HCT116 (cell line): Measurements from ENCODE around the gene CYB561A3. TPM values are rescaled to one million over a fixed set of nuclear protein-coding genes. Genes with fewer than 3 reads are reported as not detected.

Experiments
- ATAC-seq: fragments of 200-7000 bp; cut with Tn5 transposase; 2 replicates; pipeline ENCODE4 v1.9.1; 2020; ENCODE audit warnings: mild to moderate bottlenecking, moderate library complexity
- BruUV-seq: library from RNA; stranded (reverse); fragments of 400-500 nt; replicated peaks from 2 replicates; lab custom pipeline; 2021; lab: Mats Ljungman, UMichigan
- CTCF ChIA-PET: fragments of 300-600 bp; sonication (Branson Sonifier 250); formaldehyde crosslinking; loops from one replicate; lab custom pipeline; 2021; ENCODE audit warnings: antibody characterized with exemption; lab: Charles Lee
- POLR2A ChIA-PET: fragments of 300-600, 350-600 bp; sonication (Branson Sonifier 250); formaldehyde crosslinking; loops from one replicate; lab custom pipeline; 2021; ENCODE audit warnings: antibody characterized with exemption; lab: Charles Lee
- RAD21 ChIA-PET, 2 experiments: fragments of 300-600 bp; sonication (Branson Sonifier 250); formaldehyde crosslinking; loops; one replicate each; lab custom pipeline; 2023; ENCODE audit warnings: low total read pairs in 2 of 2; ENCODE audit not compliant: uncharacterized antibody in 2 of 2, unreplicated experiment in 2 of 2, low non-redundant PET in 1 of 2; lab: Charles Lee
- DNase-seq: peaks from one replicate; pipeline ENCODE4 v3.0.0-alpha.2; 2010; ENCODE audit warnings: low read depth, low spot score
- H2AFZ ChIP-seq: fragments of 200-600 bp; shearing (Covaris generic), sonication (generic); 2 replicates; pipeline ENCODE4 v1.6.1; 2017; ENCODE audit warnings: low read depth, mixed run types, mixed read lengths, antibody characterized with exemption, low read length; ENCODE audit not compliant: poor library complexity, severe bottlenecking
- H3K27ac ChIP-seq: 2 replicates; pipeline ENCODE4 v1.5.1; 2012; ENCODE audit warnings: low read depth, low read length
- H3K27me3 ChIP-seq: fragments of 200-600 bp; sonication (generic); 2 replicates; pipeline ENCODE4 v1.6.1; 2016; ENCODE audit warnings: mixed run types, low read length, mixed read lengths; ENCODE audit not compliant: insufficient read depth
- H3K36me3 ChIP-seq, 2 experiments: fragments of 200-500 bp in 1 of 2; fragments of 200-600 bp in 1 of 2; sonication (Bioruptor generic) in 1 of 2; sonication (generic) in 1 of 2; 2 replicates each; pipeline versions ENCODE4 v1.5.1 to v1.6.1; 2014 to 2016; ENCODE audit warnings: low read length in 2 of 2, inconsistent platforms in 1 of 2, mixed read lengths in 1 of 2, mixed run types in 1 of 2; ENCODE audit not compliant: insufficient read depth in 2 of 2, control insufficient read depth in 1 of 2
- H3K4me1 ChIP-seq, 2 experiments: fragments of 200-600 bp in 1 of 2; sonication (generic) in 1 of 2; 2 replicates each; pipeline versions ENCODE4 v1.5.1 to v1.6.1; 2012 to 2017; ENCODE audit warnings: low read length in 2 of 2, inconsistent platforms in 1 of 2, mild to moderate bottlenecking in 1 of 2, mixed read lengths in 1 of 2, mixed run types in 1 of 2, moderate library complexity in 1 of 2; ENCODE audit not compliant: insufficient read depth in 2 of 2, control insufficient read depth in 1 of 2
- H3K4me2 ChIP-seq: fragments of 200-600 bp; sonication (generic); 2 replicates; pipeline ENCODE4 v1.6.1; 2017; ENCODE audit warnings: mixed run types, low read length, mixed read lengths
- H3K4me3 ChIP-seq, 2 experiments: fragments of 200-600 bp in 1 of 2; sonication (generic) in 1 of 2; replicated peaks in 1 of 2; 2 replicates each; pipeline ENCODE4 v1.5.1; 2011 to 2016; ENCODE audit warnings: low read length in 2 of 2, control low read depth in 1 of 2, low read depth in 1 of 2, mild to moderate bottlenecking in 1 of 2, mixed read lengths in 1 of 2, mixed run types in 1 of 2
- H3K79me2 ChIP-seq: fragments of 200-600 bp; sonication (generic); 2 replicates; pipeline ENCODE4 v1.6.1; 2017; ENCODE audit warnings: mild to moderate bottlenecking, mixed run types, low read length, moderate library complexity, mixed read lengths; ENCODE audit not compliant: insufficient read depth
- H3K9ac ChIP-seq: fragments of 200-600 bp; sonication (generic); 2 replicates; pipeline ENCODE4 v1.6.1; 2016; ENCODE audit warnings: low read length, mixed read lengths
- H3K9me2 ChIP-seq: fragments of 200-600 bp; sonication (generic), shearing (Covaris generic); 2 replicates; pipeline ENCODE4 v1.6.1; 2017; ENCODE audit warnings: mixed run types, mild to moderate bottlenecking, moderate library complexity; ENCODE audit not compliant: insufficient read depth
- H3K9me3 ChIP-seq, 2 experiments: fragments of 200-500 bp in 1 of 2; fragments of 200-600 bp in 1 of 2; sonication (Bioruptor generic) in 1 of 2; sonication (generic) in 1 of 2; 2 replicates each; pipeline ENCODE4 v1.6.1; 2014 to 2017; ENCODE audit warnings: low read length in 2 of 2, mixed read lengths in 2 of 2, inconsistent platforms in 1 of 2, low read depth in 1 of 2, mild to moderate bottlenecking in 1 of 2, mixed run types in 1 of 2, moderate library complexity in 1 of 2; ENCODE audit not compliant: control insufficient read depth in 1 of 2, insufficient read depth in 1 of 2
- H4K20me1 ChIP-seq: fragments of 200-600 bp; sonication (generic), shearing (Covaris generic); 2 replicates; pipeline ENCODE4 v1.6.1; 2017; ENCODE audit warnings: mixed run types, mild to moderate bottlenecking, moderate library complexity; ENCODE audit not compliant: insufficient read depth
- ATF3 ChIP-seq: IDR thresholded peaks from 2 replicates; pipeline ENCODE4 v1.6.1; 2012
- CBX3 ChIP-seq: IDR thresholded peaks from 2 replicates; pipeline ENCODE4 v1.6.1; 2012; ENCODE audit warnings: low read depth
- CEBPB ChIP-seq: IDR thresholded peaks from 2 replicates; pipeline ENCODE4 v1.6.1; 2012; ENCODE audit warnings: low read depth
- CTCF ChIP-seq, 3 experiments: fragments of 200-600 bp in 1 of 3; sonication (generic) in 1 of 3; IDR thresholded peaks in 2 of 3; conservative IDR thresholded peaks in 1 of 3; 2 replicates each; pipeline ENCODE4 v1.5.1; 2012 to 2017; ENCODE audit warnings: low read depth in 2 of 3, low read length in 2 of 3, antibody characterized with exemption in 1 of 3, borderline replicate concordance in 1 of 3, control low read depth in 1 of 3, mild to moderate bottlenecking in 1 of 3, mixed read lengths in 1 of 3, mixed run types in 1 of 3, moderate library complexity in 1 of 3; ENCODE audit not compliant: insufficient read depth in 1 of 3
- EGR1 ChIP-seq: IDR thresholded peaks from 2 replicates; pipeline ENCODE4 v1.6.1; 2012; ENCODE audit warnings: low read depth
- ELF1 ChIP-seq: IDR thresholded peaks from 2 replicates; pipeline ENCODE4 v1.6.1; 2012; ENCODE audit warnings: low read depth, borderline replicate concordance
- EZH2 ChIP-seq: fragments of 200-600 bp; sonication (generic); IDR thresholded peaks from 2 replicates; pipeline ENCODE4 v1.6.1; 2017; ENCODE audit warnings: antibody characterized with exemption, mixed run types
- POLR2A ChIP-seq: IDR thresholded peaks from 2 replicates; pipeline ENCODE4 v1.7.0; 2011; ENCODE audit warnings: borderline replicate concordance; ENCODE audit not compliant: insufficient read depth, insufficient read length; ENCODE audit errors: extremely low read depth
- RAD21 ChIP-seq: IDR thresholded peaks from 2 replicates; pipeline ENCODE4 v1.6.1; 2012; ENCODE audit warnings: low read depth, mild to moderate bottlenecking
- SIN3A ChIP-seq: IDR thresholded peaks from 2 replicates; pipeline ENCODE4 v1.6.1; 2012; ENCODE audit warnings: low read depth
- SP1 ChIP-seq: IDR thresholded peaks from 2 replicates; pipeline ENCODE4 v1.6.1; 2012; ENCODE audit warnings: low read depth
- SRF ChIP-seq: IDR thresholded peaks from 2 replicates; pipeline ENCODE4 v1.6.1; 2012; ENCODE audit warnings: low read depth
- ZFX ChIP-seq: fragments of 450-650 bp; IDR thresholded peaks from 2 replicates; pipeline ENCODE4 v1.6.1; 2017
- ZNF274 ChIP-seq: fragments of 200-500 bp; sonication (Bioruptor generic); IDR thresholded peaks from 2 replicates; pipeline ENCODE4 v1.6.1; 2014; ENCODE audit warnings: mild to moderate bottlenecking, low read depth, low read length, inconsistent platforms
- intact Hi-C: fragments of 100-400 bp; cut with micrococcal nuclease; formaldehyde crosslinking; loops from 2 replicates; pipeline ENCODE4 v1.10.0; 2022
- total RNA-seq: library from RNA; stranded (reverse); gene quantifications from one replicate; pipeline ENCODE4 v1.2.1, GENCODE V29; 2021; ENCODE audit not compliant: unreplicated experiment
- TF ChIP-seq, protein P1 (sequence below): IDR thresholded peaks from 2 replicates; pipeline ENCODE4 v1.6.1; 2012; ENCODE audit warnings: low read depth
- TF ChIP-seq, protein P2 (sequence below): IDR thresholded peaks from 2 replicates; pipeline ENCODE4 v1.6.1; 2011; ENCODE audit warnings: mild to moderate bottlenecking, low read length, moderate library complexity; ENCODE audit not compliant: insufficient replicate concordance; ENCODE audit errors: extremely low read depth

Gene CYB561A3
- total RNA-seq, 1 experiment from 2014 or later = 34.1 TPM

GRCh38 chr11:61332797-61333549, 28.7 kb downstream of the CYB561A3 start, which contains the start of the genes DDB1 and TKFC (continued):
- TF ChIP-seq EGR1 (no peak; the same call in 1 of the 2 replicates), RAD21 (no peak), SRF (no peak), EZH2 (no peak), ATF3 (no peak)

- ChIA-PET RAD21 (no interaction called here), CTCF (no interaction called here), POLR2A (no interaction called here)
- H3K9ac ChIP-seq = peak overlapping the region; percentile 97
- DNase-seq (no peak), ATAC-seq (no peak)
- TF ChIP-seq SIN3A (no peak), CBX3 (no peak), CEBPB (no peak), ELF1 (no peak), ZFX (no peak), POLR2A (no peak), CTCF (IDR thresholded peaks at IDR 0.05 in 2 of 3, conservative IDR thresholded peaks at IDR 0.05 in 1 of 3; ENCODE audit: borderline replicate concordance in 1 of 3, insufficient read depth in 1 of 3, low read depth in 2 of 3, low read length in 2 of 3) (no peak), SRF (no peak), RAD21 (no peak), SP1 (no peak), ZNF274 (no peak), EZH2 (no peak)
- TF ChIP-seq, protein P1, sequence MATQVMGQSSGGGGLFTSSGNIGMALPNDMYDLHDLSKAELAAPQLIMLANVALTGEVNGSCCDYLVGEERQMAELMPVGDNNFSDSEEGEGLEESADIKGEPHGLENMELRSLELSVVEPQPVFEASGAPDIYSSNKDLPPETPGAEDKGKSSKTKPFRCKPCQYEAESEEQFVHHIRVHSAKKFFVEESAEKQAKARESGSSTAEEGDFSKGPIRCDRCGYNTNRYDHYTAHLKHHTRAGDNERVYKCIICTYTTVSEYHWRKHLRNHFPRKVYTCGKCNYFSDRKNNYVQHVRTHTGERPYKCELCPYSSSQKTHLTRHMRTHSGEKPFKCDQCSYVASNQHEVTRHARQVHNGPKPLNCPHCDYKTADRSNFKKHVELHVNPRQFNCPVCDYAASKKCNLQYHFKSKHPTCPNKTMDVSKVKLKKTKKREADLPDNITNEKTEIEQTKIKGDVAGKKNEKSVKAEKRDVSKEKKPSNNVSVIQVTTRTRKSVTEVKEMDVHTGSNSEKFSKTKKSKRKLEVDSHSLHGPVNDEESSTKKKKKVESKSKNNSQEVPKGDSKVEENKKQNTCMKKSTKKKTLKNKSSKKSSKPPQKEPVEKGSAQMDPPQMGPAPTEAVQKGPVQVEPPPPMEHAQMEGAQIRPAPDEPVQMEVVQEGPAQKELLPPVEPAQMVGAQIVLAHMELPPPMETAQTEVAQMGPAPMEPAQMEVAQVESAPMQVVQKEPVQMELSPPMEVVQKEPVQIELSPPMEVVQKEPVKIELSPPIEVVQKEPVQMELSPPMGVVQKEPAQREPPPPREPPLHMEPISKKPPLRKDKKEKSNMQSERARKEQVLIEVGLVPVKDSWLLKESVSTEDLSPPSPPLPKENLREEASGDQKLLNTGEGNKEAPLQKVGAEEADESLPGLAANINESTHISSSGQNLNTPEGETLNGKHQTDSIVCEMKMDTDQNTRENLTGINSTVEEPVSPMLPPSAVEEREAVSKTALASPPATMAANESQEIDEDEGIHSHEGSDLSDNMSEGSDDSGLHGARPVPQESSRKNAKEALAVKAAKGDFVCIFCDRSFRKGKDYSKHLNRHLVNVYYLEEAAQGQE = no peak
- TF ChIP-seq, protein P2, sequence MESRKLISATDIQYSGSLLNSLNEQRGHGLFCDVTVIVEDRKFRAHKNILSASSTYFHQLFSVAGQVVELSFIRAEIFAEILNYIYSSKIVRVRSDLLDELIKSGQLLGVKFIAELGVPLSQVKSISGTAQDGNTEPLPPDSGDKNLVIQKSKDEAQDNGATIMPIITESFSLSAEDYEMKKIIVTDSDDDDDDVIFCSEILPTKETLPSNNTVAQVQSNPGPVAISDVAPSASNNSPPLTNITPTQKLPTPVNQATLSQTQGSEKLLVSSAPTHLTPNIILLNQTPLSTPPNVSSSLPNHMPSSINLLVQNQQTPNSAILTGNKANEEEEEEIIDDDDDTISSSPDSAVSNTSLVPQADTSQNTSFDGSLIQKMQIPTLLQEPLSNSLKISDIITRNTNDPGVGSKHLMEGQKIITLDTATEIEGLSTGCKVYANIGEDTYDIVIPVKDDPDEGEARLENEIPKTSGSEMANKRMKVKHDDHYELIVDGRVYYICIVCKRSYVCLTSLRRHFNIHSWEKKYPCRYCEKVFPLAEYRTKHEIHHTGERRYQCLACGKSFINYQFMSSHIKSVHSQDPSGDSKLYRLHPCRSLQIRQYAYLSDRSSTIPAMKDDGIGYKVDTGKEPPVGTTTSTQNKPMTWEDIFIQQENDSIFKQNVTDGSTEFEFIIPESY = no peak
- no peak overlapping the region for H2AFZ ChIP-seq
- H3K9me3 ChIP-seq = no peaks in the 10 kb centered on the region
- H3K27me3 ChIP-seq = no peaks in the 10 kb centered on the region
- H3K4me3 ChIP-seq = peak overlapping the region; percentile 85 to 97
- no TSS peak for BruUV-seq
- H3K36me3 ChIP-seq = peaks cover 20% of the 10 kb centered on the region in 2 experiments; a peak in 3 of 4 replicates
- H3K9me2 ChIP-seq = no peaks in the 10 kb centered on the region
- peak overlapping the region; percentile 93 for H3K4me2 ChIP-seq
- H3K27ac ChIP-seq = peak overlapping the region; percentile 92
- peaks cover 28 to 46% of the 10 kb centered on the region in 2 experiments for H3K4me1 ChIP-seq
- no peaks in the 10 kb centered on the region for H4K20me1 ChIP-seq
- intact Hi-C loops = loop anchor here (2.0 kb wide), 1 partner anchor 60 kb away; the partner anchor contains the start of gene TMEM216
- H3K79me2 ChIP-seq = peaks cover 81% of the 10 kb centered on the region
Observed at GRCh38 chr11:61332281-61332796, 29.3 kb downstream of the CYB561A3 start.
